GM18907 (cell line): Measurements from ENCODE around the gene SPP2.

Experiments
- ATAC-seq: cut with Tn5 transposase; IDR thresholded peaks from one replicate; pipeline ENCODE4 v1.9.1; 2021; ENCODE audit warnings: mild to moderate bottlenecking, moderate library complexity; ENCODE audit not compliant: unreplicated experiment

Gene SPP2, protein sequence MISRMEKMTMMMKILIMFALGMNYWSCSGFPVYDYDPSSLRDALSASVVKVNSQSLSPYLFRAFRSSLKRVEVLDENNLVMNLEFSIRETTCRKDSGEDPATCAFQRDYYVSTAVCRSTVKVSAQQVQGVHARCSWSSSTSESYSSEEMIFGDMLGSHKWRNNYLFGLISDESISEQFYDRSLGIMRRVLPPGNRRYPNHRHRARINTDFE

DNA sequence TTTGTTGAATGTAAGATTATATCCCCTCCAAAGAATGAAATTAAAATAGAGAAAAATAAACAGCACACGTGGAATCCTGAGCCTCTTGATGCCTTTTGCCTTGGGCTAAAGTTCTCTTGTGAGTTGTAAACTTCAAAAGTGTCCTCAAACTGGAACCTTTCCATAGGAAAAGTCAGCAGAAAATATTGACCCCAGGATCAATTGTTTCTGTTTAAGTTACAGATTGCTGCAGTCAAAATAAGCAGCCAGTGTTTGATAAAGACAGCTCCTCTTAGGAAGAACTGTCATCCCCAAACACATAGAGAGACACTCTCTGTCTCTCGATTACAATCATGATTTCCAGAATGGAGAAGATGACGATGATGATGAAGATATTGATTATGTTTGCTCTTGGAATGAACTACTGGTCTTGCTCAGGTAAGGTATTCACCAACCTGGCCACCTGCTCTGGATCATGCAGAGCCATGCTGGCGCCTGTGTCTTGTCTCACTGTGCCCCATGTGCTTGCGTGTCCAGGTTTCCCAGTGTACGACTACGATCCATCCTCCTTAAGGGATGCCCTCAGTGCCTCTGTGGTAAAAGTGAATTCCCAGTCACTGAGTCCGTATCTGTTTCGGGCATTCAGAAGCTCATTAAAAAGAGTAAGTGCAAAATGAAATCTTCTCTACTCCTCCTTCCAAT lies at the start of gene SPP2:
Gene SPP2 (plus strand): TSS at position 248 of the 681 bp plus-strand sequence. CDS start 85 bp downstream, at position 333.
- ATAC-seq = no peak

GRCh38 chr2:234001380-234002160 lies 48.9 kb upstream of the SPP2 start:
- no peak for ATAC-seq

DNA sequence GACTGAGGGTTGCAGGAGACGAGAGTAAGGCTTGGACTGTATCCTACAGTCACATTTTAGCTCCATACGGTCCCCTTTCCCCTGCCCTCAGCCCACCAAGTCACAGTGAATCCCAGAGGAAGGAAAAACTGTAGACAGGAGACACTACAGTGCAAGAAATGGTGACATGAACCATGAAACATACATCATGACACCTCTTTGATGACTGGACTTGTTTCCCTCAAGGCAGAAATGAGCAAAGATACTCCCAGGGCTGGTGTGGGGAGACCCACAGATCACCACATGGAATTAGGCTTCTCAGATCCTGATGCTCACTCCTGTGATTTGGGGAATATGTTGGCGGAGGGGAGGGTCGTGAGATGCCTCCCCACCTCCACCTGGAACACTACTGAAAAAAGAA lies 48.2 kb upstream of the SPP2 start:
- no peak for ATAC-seq

GRCh38 chr2:234003972-234004617 lies 46.4 kb upstream of the SPP2 start:
- ATAC-seq = no peak

- ATAC-seq = no peak
These were observed 45.4 kb upstream of the SPP2 start for GRCh38 chr2:234005126-234005525.

DNA sequence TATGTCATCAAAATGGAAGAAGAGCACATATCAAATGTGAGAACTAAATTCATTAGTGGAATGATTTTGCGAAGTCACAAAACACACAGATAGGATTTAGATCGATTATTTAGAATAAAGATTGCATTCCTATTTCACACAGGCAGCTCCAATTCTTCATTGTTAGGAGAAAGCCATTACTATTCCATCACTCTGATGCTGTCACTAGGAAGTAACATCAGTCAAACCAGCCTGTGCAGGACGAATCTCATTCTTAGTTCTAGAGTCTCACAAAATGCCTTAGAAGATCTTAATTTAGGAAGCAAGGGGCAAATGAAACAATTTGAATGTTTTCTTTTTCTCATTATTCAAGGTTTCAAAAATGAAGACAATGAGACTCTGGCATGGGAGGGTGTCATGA lies 44.0 kb upstream of the SPP2 start:
- no peak for ATAC-seq

DNA sequence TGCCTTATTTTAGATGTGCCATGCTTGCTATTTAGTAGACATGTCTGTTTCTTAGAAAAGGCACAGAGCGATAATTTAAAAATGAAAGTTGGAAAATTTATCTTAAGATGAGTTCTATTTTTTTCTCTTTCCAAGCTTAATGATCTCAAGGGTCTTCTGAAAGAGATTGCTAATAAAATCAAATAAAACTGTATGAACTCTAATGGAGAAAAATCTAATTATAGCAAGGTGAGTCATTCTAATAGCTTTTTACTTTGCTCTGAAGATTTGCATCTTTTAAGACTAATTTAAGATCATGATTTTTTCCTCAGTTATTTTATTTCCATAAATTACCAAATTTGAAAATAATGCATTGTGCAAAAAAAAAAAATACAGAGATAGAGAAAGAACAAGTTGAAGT lies 36.1 kb upstream of the SPP2 start:
- no peak for ATAC-seq

DNA sequence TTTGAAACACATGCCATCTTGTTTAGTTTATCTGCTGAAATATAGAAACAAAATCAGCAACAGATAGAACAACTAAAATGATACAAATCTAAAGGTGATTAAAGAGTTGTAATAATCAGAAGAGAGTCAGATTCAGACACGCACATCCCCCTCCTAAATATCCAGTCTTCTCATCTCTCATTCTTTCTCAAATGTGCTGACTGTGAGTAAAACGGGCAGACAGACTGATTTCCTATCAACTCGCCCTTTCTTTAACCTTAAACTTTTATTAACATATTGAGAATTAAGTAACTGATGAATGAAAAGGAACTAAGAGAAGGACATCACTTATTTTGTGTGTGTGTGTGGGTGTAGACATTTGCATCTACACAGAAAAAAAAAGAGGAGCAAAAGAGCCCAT lies 34.6 kb upstream of the SPP2 start:
- no peak for ATAC-seq

DNA sequence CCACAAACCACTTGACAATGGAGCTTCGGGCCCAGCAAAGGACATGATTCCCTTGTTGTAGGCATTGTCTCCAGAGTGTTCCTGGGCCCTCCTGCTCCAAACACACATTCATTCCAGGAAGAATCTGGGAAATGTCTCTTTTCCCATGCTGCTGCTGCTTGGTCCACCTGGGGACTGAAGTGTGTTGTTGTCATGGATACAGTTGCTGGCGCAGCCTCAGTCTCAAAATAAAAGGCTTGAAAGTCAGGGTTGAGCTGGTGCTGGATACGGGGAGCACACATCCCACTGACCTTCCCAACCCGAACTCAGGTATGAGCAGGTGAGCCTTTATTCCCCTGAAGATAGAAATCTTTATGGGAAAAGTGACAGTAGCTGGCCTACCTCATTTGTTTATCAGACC lies 30.6 kb upstream of the SPP2 start:
- no peak for ATAC-seq

DNA sequence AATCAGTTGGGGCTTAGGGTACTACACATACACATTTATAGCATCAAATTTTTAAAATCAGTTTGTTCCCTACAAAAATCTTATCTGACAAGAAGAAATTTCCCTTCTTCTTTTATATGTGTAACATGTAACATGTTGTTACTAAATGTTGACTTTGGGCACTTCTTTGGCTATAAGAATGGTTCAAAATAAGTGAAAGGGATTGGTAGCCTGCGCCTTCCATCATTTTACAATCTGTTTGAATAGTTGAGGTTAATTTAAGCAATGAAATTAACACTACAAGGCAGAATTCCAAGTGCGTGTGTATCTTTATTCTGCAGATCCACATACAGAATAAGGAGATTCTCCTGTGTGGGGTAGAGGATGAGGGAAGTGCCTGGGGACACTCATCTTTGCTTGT lies 30.2 kb upstream of the SPP2 start:
- ATAC-seq = no peak

- no peak for ATAC-seq
These were observed 28.1 kb upstream of the SPP2 start for GRCh38 chr2:234022424-234022823.

DNA sequence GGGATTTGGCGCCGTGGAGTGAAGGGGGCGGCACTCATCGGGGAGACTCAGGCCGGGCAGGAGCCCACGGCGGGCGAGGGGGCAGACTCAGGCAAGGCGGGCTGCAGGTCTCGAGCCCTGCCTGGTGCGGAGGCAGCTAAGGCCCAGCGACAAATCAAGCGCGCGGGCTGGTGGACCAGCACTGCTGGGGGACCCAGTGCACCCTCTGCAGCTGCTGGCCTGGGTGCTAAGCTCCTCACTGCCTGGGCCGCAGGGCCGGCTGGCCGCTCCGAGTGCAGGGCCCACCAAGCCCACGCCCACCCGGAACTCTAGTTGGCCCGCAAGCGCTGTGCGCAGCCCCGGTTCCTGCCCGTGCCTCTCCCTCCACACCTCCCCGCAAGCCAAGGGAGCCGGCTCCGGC lies 26.2 kb upstream of the SPP2 start:
- ATAC-seq = no peak

- ATAC-seq = no peak
These were observed 25.0 kb upstream of the SPP2 start for GRCh38 chr2:234025466-234025865.

DNA sequence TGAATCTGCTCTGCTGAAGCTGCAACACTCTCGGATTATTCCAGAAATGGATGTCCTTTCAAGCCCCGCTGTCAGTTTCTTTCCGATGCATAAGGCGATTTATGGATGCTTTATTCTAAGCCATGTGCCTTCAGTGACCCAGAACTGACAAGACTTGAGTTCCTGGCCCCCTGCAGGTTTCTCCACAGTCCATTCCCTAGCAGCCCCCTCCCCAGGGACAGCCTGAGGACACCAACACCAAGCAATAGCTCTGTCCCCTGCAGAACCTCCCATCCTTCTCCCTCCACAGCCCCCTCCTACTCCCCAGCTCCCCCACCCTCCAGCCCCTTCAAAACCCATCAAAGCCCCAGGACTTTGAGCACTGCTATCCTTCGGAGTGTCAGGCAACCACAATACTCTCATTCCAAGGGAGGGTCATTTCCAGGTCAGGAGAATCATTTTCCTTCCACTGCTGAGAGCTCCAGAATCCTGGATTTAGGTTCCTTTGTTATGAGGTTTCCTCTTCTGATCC lies 24.6 kb upstream of the SPP2 start:
- ATAC-seq = no peak

- ATAC-seq = no peak
These were observed 23.7 kb upstream of the SPP2 start for GRCh38 chr2:234026693-234027254.

- no peak for ATAC-seq
These were observed 22.9 kb upstream of the SPP2 start for GRCh38 chr2:234027641-234028040.

- no peak for ATAC-seq
These were observed 21.3 kb upstream of the SPP2 start for GRCh38 chr2:234029150-234029733.

- no peak for ATAC-seq
These were observed 19.3 kb upstream of the SPP2 start for GRCh38 chr2:234031207-234031606.

DNA sequence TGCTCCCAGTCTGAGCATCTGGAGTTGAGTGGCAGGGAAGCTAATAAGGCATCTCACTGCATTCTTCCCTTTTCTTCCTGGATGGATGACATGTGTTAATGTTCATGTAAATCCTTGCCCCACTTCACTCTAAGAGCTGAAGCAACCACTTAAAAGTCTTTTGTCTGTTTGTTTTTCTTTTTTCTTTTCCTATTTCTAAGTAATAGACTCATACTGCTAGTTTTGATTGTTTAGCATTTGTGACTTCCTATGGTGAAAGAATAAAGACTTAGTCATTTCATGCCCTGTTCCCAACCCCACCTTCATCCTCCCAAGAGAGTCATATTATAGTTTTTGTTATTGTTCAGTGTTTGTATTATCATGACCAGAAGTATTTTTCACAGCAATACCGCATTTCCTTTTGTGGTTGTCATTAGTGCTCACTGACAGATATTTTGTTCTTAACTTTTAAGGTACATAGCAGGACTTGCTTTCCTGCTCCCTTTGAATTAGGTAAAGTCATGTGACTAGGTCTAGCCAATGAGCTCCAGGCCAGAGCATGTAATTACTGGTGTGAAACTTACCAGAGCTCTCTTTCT lies 18.1 kb upstream of the SPP2 start:
- ATAC-seq = no peak

DNA sequence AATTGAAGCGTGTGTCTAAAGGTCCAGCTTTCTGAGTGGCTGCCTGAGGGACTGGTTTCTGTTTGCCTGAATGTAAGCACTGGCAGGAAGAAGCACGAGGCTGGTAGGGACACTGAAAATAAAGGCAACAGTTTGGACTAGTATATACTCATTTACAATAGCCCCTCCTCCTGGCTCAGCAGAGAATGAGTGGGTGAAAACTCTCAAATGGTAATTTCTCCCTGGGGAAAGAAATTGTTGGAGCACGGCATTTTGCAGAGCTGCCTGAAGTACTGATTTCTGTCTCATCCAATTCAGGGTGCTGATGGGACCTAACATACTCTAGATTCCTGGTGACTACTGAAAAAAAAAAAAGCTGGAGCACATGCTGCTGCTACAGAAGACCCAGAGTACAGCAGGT lies 17.3 kb upstream of the SPP2 start:
- ATAC-seq = no peak
